Measurements from ENCODE around the gene MYO7A.

DNA sequence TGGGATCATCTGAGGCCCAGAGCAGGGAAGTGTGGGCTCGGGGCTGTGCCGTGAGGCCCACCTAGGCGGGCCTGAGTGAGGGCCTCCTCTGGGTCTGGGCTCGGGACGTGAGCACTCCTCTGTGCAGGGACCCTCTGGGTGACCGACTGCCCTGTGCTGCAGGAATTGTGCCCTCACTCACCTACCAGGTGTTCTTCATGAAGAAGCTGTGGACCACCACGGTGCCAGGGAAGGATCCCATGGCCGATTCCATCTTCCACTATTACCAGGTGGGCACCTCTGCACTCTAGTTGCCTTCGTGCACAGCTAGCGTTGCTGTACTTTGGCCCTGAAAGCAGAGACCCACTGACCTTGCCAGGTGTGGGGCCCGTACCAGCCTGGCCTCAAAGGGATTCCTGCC lies 80.5 kb downstream of the MYO7A start:
- TF ChIP-seq EZH2phosphoT487 (IDR thresholded peaks at IDR 0.05; ENCODE audit: insufficient read depth, low read depth) (no peak), EZH2 (IDR thresholded peaks at IDR 0.05; ENCODE audit: insufficient read depth, poor library complexity, severe bottlenecking) (no peak)
